SK-N-MC (cell line): Measurements from ENCODE around the gene AMBRA1.

Experiments
- EZH2 ChIP-seq: fragments of 200-600 bp; sonication (generic); IDR thresholded peaks from one replicate; pipeline ENCODE4 v1.6.1; 2017; ENCODE audit warnings: antibody characterized with exemption
- FOXP2 ChIP-seq: optimal IDR thresholded peaks from 2 replicates; pipeline ENCODE3; 2011; ENCODE audit warnings: mild to moderate bottlenecking, moderate library complexity; ENCODE audit not compliant: insufficient read depth; ENCODE audit errors: extremely low read length, control extremely low read depth
- POLR2AphosphoS5 ChIP-seq: IDR thresholded peaks from 2 replicates; pipeline ENCODE4 v1.6.1; 2012; ENCODE audit warnings: mild to moderate bottlenecking, low read depth, low read length, borderline replicate concordance

GRCh38 chr11:46456269-46457001, 137.4 kb downstream of the AMBRA1 start:
- TF ChIP-seq EZH2: no peak
- TF ChIP-seq POLR2AphosphoS5: no peak
- no peak for TF ChIP-seq FOXP2
